Superior temporal gyrus (tissue), 1 donor: Measurements from ENCODE around the gene SAMSN1.
"Not testable (repeated sequence)": the region's sequence is repeated elsewhere in the genome, so short reads cannot be mapped to it uniquely, and the experiment has no call there.

Source experiments
- DNase-seq: peaks from one replicate; pipeline ENCODE4 v3.0.0-alpha.2; 2016; ENCODE audit errors: extremely low spot score

The SAMSN1 gene

DNA sequence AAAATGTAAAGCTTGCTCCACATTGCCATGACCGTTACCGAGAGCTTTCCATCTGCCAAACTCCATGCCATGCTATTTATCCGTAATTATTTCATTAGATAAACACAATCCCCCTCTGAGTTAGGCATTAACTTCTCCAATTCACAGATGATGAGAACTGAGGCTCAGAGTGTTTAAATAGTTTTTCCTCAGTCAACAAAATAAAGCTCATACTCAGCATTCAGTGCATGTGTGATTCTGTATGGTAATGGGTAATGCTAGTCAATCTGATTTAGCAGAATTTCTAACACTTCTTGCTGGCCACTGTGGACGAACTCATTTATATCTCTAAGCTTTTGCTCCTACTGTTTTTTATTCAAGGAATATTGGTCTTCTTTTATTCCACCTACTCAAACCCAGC, 17.3 kb downstream of the SAMSN1 start:
- no peak for DNase-seq

DNA sequence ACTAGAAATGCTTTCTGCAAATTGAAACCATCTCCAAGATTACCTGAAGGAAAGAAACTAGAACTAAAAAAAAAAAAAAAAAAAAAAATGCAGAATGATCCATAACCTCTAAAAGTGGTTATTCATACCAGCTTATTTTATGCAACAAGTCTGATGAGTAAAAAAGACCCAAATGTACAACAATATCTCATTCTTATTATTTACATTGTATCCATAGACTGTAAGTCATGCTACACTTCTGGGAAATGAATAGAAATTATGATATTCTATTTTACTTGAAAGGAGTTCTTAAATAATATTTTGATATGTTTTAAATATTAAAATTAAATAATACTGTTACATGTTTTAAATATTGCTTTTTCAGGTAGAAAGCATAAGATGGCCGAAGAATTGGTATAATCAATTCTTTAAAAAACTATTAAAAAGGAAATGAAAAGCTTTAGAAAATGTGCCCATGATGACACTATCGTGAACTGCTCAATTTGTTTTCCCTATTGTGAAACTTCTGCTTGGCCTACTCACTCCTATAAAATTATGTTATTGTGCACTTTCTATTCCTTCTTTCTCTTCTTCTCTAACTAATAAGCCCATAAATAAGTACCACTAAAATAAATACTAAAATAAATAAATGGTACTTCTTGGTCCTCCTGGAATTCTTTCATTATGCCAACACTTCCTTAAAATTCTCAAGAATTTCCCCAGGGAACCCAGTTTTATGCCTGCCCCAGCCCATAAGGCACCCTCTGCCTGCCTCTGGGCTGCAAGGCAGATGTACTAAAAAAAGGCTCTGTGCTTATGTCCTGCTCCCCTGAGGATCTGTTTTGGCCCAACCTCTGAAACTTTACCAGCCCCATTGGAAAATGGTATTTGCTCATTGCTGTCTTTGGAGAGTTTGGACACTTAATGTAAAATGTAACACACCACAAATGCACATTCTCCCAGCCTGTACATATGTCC, 18.1 kb downstream of the SAMSN1 start:
- no peak for DNase-seq

- DNase-seq = no peak
Observed at GRCh38 chr21:14526836-14527695, 19.0 kb downstream of the SAMSN1 start.

- no peak for DNase-seq
Observed at GRCh38 chr21:14526199-14526598, 19.9 kb downstream of the SAMSN1 start.

DNA sequence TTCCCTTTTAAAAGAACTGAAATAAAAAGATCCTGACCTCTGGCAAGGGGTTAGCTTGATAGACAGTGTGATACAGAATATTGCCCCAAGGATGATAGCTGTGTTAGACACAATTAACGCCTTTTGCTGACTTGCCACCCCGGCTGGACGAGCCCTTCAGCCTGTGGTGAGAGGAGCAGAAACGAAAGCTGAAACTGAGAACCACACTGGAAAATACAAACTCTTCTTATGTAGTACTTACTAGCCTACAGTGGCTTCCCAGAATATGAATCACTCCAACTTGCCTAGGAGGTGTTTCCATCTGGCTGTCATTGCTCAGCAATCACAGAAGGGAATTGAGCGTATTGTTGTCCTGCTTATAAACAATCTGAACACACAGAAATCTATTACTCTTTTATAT, 22.9 kb downstream of the SAMSN1 start:
- no peak for DNase-seq

DNA sequence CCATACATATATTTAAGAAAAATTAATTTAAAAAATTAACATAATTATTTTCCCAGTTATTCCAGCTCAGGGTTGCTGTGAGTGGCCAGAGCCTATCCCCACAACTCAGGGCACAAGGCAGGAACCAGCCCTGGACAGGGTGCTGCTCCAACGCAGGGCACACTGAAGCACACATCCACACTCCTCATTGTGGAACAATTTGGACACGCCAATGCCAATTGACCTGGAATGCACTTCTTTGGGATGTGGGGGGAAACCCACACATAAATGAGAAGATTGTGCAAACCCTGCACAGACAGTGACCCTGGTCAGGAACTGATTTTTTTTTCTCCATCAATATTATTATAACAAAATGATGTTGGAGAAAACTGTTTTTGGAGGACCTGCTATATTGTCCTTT, 23.4 kb downstream of the SAMSN1 start:
- DNase-seq = no peak

- DNase-seq = no peak
Observed at GRCh38 chr21:14520535-14520934, 25.6 kb downstream of the SAMSN1 start.

DNA sequence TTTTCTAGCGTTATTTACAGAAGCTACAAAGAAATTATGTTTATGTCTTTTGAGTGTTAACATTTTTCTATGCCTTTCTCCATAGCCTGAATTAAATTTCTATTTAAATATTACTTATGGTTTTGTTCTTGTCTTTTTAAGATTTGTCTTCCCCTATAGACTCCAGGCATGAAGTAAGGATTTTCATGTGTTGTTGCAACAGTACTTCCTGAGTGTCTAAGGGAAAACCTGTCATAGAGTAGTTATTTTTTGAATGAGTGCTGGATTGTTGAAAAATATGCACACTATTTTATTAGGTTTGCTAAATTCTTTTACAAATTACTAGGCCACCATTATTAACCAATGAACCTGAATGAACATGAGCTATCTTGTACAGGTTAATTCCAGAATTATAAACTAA, 27.1 kb downstream of the SAMSN1 start:
- DNase-seq = no peak

DNA sequence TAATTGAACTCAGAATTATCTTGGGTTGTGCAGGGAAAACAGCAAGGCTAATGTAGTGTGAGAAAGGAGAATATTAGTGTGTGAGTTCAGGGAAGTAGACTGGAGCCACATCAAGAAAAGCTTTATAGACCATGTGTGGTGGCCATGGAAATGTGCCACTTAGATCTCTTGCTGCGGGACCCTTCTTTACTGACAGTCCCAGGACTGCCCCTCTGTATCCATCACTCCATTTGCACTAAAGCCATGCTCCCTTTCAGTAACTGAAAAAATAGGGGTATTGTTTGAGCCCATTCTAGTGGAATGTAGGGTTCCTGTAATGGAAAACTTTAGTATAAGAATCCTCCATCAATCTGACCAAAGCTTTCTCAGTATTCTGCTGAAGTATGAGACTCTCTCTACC, 32.3 kb downstream of the SAMSN1 start:
- DNase-seq = no peak

GRCh38 chr21:14506859-14507457, 39.2 kb downstream of the SAMSN1 start:
- not testable (repeated sequence) for DNase-seq

GRCh38 chr21:14500873-14501272, 45.2 kb downstream of the SAMSN1 start:
- DNase-seq = no peak

DNA sequence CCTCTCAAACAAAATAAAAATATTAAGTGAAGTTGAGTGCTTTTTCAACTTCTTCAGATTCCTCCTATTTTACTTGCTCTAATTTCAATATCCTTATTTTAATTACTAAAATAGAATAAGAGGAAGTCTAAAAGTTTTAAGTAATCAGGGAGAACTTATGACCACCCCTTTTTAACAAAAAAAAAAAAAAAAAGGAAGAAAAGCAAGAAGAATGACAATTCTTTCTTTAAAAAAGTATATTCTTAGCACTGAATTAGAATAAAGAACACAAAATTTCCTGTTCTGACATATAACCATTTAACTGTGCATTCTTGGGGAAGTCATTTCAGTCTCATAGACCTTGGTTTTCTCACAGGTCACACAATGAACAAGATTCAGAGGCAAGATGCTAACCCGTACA, 46.8 kb downstream of the SAMSN1 start:
- no peak for DNase-seq

- no peak for DNase-seq
Observed at GRCh38 chr21:14497825-14498224, 48.3 kb downstream of the SAMSN1 start.

DNA sequence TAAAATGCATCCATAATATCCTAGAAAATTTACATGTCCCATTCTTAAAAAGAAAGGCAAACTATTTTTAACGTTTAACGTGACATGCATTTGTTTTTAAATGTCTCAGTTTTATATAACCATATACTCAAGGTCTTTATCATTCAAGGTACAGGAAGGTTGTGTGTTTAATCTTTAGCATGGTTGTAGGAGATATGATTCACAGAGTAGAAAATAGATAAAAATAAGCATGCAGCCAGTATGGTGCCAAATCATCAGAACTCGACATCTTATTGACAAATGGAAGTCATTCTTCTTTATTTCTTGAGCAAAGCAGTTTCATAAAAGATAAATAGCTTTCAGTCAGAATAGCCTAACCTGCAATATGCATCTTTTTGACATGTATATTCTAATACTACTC, 51.0 kb downstream of the SAMSN1 start:
- DNase-seq = no peak

GRCh38 chr21:14494181-14494580, 51.9 kb downstream of the SAMSN1 start:
- DNase-seq = not testable (repeated sequence)

DNA sequence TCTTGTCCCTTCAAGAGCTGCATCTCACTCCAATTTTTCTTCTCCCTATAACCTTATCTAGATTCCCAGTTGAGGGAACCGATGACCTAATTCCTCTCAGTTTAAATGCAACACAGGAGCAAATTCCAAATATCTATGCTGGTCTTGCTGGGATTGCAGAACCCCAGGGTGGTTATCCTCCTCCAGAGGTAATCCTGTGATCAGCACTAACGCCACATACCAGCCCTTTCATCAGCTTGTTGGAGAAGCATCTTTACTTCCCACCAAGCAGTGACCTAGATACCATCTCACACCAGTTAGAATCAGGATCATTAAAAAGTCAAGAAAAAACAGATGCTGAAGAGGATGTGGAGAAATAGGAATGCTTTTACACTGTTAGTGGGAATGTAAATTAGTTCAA, 52.4 kb downstream of the SAMSN1 start:
- no peak for DNase-seq

DNA sequence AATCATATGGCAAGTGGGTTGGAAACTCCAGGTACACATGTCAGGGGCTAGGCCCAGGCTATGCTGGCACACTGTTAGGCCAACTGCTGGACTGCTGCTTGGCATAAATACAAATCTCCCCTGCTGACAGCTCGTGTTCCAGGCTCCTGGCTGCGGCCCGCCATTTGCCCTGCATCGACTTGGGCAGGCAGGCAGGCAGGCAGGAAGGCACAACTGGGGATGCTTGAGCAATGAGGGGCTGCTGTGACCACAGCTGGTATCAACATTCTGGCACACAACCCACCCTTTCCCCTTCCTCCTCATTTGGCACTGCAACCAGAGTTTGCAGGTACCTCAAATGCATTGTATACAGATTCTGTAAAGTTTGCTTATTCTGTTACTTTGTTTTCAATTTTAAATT, 53.2 kb downstream of the SAMSN1 start:
- DNase-seq = no peak

GRCh38 chr21:14491269-14491681, 54.8 kb downstream of the SAMSN1 start:
- DNase-seq = no peak

- no peak for DNase-seq
Observed at GRCh38 chr21:14488672-14489204, 57.4 kb downstream of the SAMSN1 start.

DNA sequence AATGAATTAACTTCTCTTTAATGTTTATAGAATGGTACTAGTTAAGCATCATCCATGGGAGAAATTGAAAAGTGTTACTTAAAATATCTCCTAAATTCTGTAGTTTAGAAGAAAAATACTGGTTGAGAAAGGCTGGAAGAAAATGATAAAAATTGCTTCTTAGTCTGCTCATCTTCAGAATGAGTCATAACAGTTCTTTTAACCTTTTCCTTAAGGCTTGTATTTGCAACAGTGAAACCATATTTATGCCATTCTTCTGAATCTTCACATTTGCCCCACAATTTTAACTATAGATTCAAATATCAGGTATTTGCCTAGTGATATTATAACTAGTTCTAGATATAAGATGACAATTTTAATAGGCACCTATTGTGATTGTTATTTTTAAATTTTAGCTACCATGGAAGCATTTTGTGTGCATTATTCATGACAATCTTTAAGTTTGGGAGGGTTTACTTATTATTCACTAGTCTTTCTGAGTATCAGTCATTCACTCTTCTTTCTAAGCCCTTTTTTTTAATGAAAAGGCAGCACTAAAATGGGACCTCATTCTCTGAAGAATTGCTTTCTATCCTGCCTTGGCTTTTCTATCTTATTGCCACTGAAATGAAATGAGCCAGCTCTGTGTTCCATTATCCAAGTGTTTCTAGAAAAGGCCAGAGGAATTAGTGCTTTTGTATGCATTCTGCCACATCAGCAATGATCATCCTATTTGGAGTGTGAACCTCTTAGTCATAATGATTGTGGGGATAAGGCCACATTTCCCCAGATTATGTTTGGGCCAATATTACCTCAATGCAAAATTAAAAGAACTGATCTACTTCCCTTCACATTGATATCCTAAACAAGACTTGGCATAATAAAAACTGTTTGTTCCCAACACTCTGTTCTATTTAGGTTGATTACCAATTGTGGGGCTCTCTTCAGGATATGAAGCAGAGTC, 58.4 kb downstream of the SAMSN1 start:
- no peak for DNase-seq

- no peak for DNase-seq
Observed at GRCh38 chr21:14486869-14487268, 59.2 kb downstream of the SAMSN1 start.
